K562 (cell line): ENCODE measurements around the gene EIF2S2. TPM values are rescaled to one million over a fixed set of nuclear protein-coding genes. Genes with fewer than 3 reads are reported as not detected.

Experiments
- DLX4 ChIP-seq: fragments of 250-450 bp; sonication (Bioruptor Pico); IDR thresholded peaks from 2 replicates; pipeline ENCODE4 v1.6.1; 2021; ENCODE audit warnings: mild to moderate bottlenecking
- E2F4 ChIP-seq: sonication (generic); formaldehyde crosslinking; IDR thresholded peaks from 2 replicates; pipeline ENCODE4 v1.8.0; 2022; ENCODE audit warnings: mild to moderate bottlenecking, low read depth, missing genetic modification reagents
- EP400 ChIP-seq: fragments of 450-650 bp; IDR thresholded peaks from 2 replicates; pipeline ENCODE4 v1.6.1; 2017; ENCODE audit warnings: antibody characterized with exemption, mild to moderate bottlenecking, moderate library complexity
- HDGF ChIP-seq: fragments of 450-650 bp; IDR thresholded peaks from 2 replicates; pipeline ENCODE4 v1.6.1; 2016
- HNRNPH1 ChIP-seq: fragments of 200-400 bp; formaldehyde crosslinking; optimal IDR thresholded peaks from 2 replicates; pipeline ENCODE3; 2017; ENCODE audit warnings: low read depth, mild to moderate bottlenecking, low read length, moderate library complexity
- POLR2A ChIP-seq: fragments of 450-650 bp; conservative IDR thresholded peaks from 2 replicates; pipeline ENCODE4 v1.6.1; 2016
- RHOXF2B ChIP-seq: fragments of 250-450 bp; sonication (Bioruptor Pico); conservative IDR thresholded peaks from 2 replicates; pipeline ENCODE4 v1.5.1; 2021
- SNAPC5 ChIP-seq: fragments of 250-450 bp; sonication (Bioruptor Pico); IDR thresholded peaks from 2 replicates; pipeline ENCODE4 v1.8.0; 2021; ENCODE audit warnings: moderate library complexity, mild to moderate bottlenecking, inconsistent platforms
- ZNF232 ChIP-seq: sonication (generic); formaldehyde crosslinking; IDR thresholded peaks from 2 replicates; pipeline ENCODE4 v1.8.0; 2022; ENCODE audit warnings: mild to moderate bottlenecking, missing genetic modification reagents
- ZNF354B ChIP-seq: fragments of 250-450 bp; sonication (Bioruptor Pico); IDR thresholded peaks from 2 replicates; pipeline ENCODE4 v1.4.0; 2020
- ZNF436 ChIP-seq: fragments of 250-450, 450-650 bp; sonication (Bioruptor Pico); formaldehyde crosslinking; IDR thresholded peaks from 2 replicates; pipeline ENCODE4 v1.7.0; 2020; ENCODE audit warnings: mild to moderate bottlenecking
- ZNF583 ChIP-seq: fragments of 250-450 bp; sonication (Bioruptor Pico); IDR thresholded peaks from 2 replicates; pipeline ENCODE4 v1.4.0; 2020
- polyA plus RNA-seq, 8 experiments: library from polyadenylated mRNA; depleted of rRNA in 4 of 8; stranded (reverse) in 5 of 8; unstranded in 3 of 8; fragments of >200 nt; fragmentation: Nextera tagmentation in 2 of 8; fragmentation: Illumina TruSeq in 1 of 8; extraction: Ambion mirVana in 2 of 8; extraction: Trizol in 1 of 8; gene quantifications; 2 replicates each; pipeline versions ENCODE4 v1.2.1 to v1.2.3, GENCODE V29; 2011 to 2014; ENCODE audit warnings: inconsistent platforms in 1 of 8, missing spikeins in 1 of 8
- total RNA-seq, 7 experiments: library from RNA; depleted of rRNA in 6 of 7; stranded (reverse); fragments of >200 nt in 6 of 7; fragmentation: Illumina TruSeq in 2 of 7; extraction: Trizol in 2 of 7; gene quantifications; 2 replicates each; pipeline versions ENCODE4 v1.2.1 to v1.2.3, GENCODE V29; 2011 to 2021; ENCODE audit warnings: low replicate concordance in 1 of 7
- TF ChIP-seq, protein P1 (sequence below): sonication (generic); formaldehyde crosslinking; IDR thresholded peaks from 2 replicates; pipeline ENCODE4 v1.5.0; 2020; ENCODE audit warnings: missing genetic modification reagents
- TF ChIP-seq, protein P2 (sequence below): fragments of 450-650 bp; formaldehyde crosslinking; IDR thresholded peaks from 2 replicates; pipeline ENCODE4 v1.4.0; 2022; ENCODE audit warnings: missing genetic modification characterization
- TF ChIP-seq, protein P3 (sequence below): sonication (generic); formaldehyde crosslinking; IDR thresholded peaks from 2 replicates; pipeline ENCODE4 v1.8.1; 2022; ENCODE audit warnings: missing genetic modification reagents
- TF ChIP-seq, protein P4 (sequence below), 2 experiments: fragments of 450-650 bp; formaldehyde crosslinking in 1 of 2; IDR thresholded peaks; 2 replicates each; pipeline versions ENCODE4 v1.4.0 to v1.6.1; 2014 to 2020; ENCODE audit warnings: mild to moderate bottlenecking in 2 of 2, borderline replicate concordance in 1 of 2, low read depth in 1 of 2

Gene EIF2S2
- total and polyA plus RNA-seq, 9 of the 15 experiments (the other 6 are each of a cell fraction or from before 2014, with no cell fraction given), result 79.7 to 220 (median 154) TPM

DNA sequence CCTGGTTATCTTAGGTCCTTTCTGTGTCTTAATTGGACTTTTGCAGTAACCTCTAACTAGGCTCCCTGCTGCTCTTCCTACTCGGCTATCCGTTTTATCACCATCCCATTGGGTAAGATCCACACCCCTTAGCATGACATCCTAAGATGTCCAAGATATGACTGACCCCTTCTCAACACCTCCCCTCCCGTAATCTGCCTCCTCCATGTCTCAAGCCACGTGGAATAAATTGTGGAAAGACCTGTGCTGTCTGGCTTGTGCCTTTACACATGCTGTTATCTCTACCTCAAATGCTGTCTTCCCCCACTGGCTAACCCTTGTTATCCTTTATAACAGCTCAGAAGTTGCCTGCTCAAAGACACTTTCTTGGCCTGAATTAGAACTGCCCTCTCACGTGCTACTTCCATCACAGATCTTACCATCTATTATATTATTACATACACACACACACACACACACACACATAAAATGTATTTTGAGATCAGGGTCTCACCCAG, 26.5 kb downstream of the EIF2S2 start (continued):
- TF ChIP-seq SNAPC5, result no peak
- no peak for TF ChIP-seq RHOXF2B
- TF ChIP-seq EP400, result peak; percentile 84
- TF ChIP-seq, protein P1, sequence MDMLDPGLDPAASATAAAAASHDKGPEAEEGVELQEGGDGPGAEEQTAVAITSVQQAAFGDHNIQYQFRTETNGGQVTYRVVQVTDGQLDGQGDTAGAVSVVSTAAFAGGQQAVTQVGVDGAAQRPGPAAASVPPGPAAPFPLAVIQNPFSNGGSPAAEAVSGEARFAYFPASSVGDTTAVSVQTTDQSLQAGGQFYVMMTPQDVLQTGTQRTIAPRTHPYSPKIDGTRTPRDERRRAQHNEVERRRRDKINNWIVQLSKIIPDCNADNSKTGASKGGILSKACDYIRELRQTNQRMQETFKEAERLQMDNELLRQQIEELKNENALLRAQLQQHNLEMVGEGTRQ, result no peak
- no peak for TF ChIP-seq ZNF436 (CRISPR knock-in tag)
- no peak for TF ChIP-seq HNRNPH1
- TF ChIP-seq, protein P2, sequence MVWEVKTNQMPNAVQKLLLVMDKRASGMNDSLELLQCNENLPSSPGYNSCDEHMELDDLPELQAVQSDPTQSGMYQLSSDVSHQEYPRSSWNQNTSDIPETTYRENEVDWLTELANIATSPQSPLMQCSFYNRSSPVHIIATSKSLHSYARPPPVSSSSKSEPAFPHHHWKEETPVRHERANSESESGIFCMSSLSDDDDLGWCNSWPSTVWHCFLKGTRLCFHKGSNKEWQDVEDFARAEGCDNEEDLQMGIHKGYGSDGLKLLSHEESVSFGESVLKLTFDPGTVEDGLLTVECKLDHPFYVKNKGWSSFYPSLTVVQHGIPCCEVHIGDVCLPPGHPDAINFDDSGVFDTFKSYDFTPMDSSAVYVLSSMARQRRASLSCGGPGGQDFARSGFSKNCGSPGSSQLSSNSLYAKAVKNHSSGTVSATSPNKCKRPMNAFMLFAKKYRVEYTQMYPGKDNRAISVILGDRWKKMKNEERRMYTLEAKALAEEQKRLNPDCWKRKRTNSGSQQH, result no peak
- TF ChIP-seq, protein P3, sequence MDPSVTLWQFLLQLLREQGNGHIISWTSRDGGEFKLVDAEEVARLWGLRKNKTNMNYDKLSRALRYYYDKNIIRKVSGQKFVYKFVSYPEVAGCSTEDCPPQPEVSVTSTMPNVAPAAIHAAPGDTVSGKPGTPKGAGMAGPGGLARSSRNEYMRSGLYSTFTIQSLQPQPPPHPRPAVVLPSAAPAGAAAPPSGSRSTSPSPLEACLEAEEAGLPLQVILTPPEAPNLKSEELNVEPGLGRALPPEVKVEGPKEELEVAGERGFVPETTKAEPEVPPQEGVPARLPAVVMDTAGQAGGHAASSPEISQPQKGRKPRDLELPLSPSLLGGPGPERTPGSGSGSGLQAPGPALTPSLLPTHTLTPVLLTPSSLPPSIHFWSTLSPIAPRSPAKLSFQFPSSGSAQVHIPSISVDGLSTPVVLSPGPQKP (CRISPR knock-in tag), result no peak
- no peak for TF ChIP-seq E2F4 (CRISPR knock-in tag)
- TF ChIP-seq HDGF, result no peak
- no peak for TF ChIP-seq ZNF354B (CRISPR knock-in tag)
- TF ChIP-seq, protein P4, sequence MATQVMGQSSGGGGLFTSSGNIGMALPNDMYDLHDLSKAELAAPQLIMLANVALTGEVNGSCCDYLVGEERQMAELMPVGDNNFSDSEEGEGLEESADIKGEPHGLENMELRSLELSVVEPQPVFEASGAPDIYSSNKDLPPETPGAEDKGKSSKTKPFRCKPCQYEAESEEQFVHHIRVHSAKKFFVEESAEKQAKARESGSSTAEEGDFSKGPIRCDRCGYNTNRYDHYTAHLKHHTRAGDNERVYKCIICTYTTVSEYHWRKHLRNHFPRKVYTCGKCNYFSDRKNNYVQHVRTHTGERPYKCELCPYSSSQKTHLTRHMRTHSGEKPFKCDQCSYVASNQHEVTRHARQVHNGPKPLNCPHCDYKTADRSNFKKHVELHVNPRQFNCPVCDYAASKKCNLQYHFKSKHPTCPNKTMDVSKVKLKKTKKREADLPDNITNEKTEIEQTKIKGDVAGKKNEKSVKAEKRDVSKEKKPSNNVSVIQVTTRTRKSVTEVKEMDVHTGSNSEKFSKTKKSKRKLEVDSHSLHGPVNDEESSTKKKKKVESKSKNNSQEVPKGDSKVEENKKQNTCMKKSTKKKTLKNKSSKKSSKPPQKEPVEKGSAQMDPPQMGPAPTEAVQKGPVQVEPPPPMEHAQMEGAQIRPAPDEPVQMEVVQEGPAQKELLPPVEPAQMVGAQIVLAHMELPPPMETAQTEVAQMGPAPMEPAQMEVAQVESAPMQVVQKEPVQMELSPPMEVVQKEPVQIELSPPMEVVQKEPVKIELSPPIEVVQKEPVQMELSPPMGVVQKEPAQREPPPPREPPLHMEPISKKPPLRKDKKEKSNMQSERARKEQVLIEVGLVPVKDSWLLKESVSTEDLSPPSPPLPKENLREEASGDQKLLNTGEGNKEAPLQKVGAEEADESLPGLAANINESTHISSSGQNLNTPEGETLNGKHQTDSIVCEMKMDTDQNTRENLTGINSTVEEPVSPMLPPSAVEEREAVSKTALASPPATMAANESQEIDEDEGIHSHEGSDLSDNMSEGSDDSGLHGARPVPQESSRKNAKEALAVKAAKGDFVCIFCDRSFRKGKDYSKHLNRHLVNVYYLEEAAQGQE (IDR thresholded peaks at IDR 0.05; ENCODE audit: borderline replicate concordance), result 0 out of 2 replicates have a peak, but pooled peaks have one; percentile 10
- TF ChIP-seq, protein P4 (CRISPR knock-in tag; IDR thresholded peaks at IDR 0.05; ENCODE audit: low read depth), result no peak
- peak; percentile 56 for TF ChIP-seq POLR2A
- TF ChIP-seq ZNF583 (CRISPR knock-in tag), result no peak
- no peak for TF ChIP-seq ZNF232 (CRISPR knock-in tag)
- no peak for TF ChIP-seq DLX4
